Left kidney (tissue), 2 donors: Measurements from ENCODE around the gene HDAC6. TPM values are rescaled to one million over a fixed set of nuclear protein-coding genes. Genes with fewer than 3 reads are reported as not detected.
A peak's percentile ranks its signal among the peaks of the same experiment; 100 is the strongest.
"Not testable (repeated sequence)": the region's sequence is repeated elsewhere in the genome, so short reads cannot be mapped to it uniquely, and the experiment has no call there.

ENCODE experiments used
- DNase-seq: peaks from one replicate; pipeline ENCODE4 v3.0.0-alpha.2; 2013
- polyA plus RNA-seq: library from polyadenylated mRNA; unstranded; fragments of 120-200 nt; gene quantifications from one replicate; pipeline ENCODE4 v1.2.1, GENCODE V29; 2013; ENCODE audit not compliant: insufficient read length

Gene HDAC6
- polyA plus RNA-seq, 1 donor, result 206 TPM

DNA sequence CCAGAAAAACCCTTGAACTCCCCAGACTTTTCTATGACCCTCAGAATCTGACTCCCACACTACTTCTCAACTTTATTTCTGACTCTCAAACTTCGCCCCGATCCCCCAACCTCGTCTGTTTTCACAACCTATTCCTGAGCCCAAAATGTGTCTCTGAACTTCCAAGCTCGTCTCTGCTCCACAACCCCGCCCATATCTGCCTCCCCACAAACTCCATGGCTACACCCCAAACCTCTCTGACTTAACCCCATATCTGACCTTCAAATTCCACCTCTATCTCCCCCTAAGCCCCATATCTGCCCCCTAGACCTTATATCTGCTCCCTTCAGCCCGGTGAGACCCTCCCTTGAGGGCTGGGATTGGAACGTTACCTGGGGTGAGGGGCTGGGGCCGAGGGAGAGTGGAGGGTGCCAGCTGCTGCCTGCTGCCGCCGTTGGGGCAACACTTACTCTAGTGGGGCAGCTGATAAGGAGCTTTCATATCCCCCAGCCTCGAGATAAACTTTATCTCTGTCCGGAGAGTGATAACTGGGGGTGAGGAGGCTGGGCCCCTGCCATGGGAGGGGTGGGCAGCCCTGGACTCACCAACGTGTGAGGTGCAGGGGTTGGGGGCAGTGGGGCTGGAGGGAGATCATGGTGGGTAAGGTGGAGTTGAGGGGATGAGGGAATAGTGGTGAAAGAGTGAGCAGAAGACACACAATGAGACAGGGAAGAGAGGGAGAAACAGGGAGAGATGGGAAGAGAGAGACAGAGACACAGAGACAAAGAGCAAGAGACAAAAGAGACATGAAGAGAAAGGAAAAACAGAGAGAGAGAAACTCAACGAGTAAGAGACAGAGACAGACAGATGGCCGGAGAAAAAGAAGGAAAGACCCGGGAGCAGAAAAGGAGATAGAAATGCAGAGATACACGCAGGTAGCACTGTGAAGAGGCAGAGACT lies 14.1 kb upstream of the HDAC6 start:
- no peak for DNase-seq

DNA sequence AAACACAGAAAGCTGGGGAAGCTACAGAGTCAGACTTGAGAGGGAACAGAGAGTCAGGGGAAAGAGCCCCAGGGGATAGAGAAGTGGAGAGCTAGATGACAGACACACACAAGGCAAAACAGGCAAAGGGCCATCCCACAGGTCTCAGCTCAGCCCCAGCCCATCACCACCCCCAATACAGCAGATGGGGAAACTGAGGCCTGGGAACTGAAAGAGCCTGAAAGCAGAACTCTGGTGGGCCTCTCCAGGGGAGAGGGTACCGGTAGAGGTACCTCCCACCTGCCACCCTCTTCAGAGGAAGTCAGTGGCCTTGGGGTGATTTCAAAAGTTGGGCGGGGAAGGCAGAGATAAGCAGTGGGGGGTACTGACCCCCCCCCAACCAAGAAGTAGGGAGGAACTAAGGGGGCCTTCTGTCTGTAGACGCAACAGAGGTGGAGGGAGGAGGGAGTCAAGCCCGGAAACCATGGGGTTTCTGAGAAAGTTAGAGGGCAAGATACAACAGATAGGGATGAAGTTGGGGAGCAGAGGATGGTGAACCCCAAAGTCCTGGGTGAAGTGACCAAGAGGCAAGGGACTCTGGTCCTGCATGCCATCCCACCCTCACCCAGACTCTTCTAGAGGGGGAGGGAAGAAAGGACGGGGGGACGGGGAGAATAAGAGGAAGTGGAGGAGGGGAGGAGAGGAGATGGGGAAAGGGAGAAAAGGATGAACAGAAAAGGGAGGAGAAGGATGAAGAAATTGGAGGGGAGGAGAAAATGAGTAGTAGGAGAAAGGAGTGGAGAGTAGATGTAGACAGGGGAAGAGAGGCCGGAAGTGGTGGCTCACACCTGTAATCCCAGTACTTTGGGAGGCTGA lies 12.3 kb upstream of the HDAC6 start:
- DNase-seq, result no peak

DNA sequence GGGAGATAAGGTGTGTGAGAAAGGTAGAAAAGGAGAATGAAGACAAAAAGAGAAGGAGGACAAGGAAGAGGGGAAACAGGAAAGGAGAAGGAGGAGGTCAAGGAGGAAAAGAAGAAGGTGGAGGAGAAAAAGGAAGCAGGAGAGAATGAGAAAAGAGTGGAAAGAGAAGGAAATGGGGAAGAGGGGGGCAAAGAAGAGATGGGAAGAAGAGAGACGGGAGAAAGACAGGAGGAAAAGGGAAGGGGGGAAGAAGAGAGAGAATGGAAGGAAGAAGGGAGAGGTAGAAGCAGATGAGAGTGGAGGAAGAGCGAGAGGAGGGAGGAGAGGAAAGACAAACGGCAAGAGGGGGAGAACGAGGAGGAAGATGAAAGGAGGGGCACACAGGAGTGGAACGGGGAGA lies 11.4 kb upstream of the HDAC6 start:
- DNase-seq, result no peak

DNA sequence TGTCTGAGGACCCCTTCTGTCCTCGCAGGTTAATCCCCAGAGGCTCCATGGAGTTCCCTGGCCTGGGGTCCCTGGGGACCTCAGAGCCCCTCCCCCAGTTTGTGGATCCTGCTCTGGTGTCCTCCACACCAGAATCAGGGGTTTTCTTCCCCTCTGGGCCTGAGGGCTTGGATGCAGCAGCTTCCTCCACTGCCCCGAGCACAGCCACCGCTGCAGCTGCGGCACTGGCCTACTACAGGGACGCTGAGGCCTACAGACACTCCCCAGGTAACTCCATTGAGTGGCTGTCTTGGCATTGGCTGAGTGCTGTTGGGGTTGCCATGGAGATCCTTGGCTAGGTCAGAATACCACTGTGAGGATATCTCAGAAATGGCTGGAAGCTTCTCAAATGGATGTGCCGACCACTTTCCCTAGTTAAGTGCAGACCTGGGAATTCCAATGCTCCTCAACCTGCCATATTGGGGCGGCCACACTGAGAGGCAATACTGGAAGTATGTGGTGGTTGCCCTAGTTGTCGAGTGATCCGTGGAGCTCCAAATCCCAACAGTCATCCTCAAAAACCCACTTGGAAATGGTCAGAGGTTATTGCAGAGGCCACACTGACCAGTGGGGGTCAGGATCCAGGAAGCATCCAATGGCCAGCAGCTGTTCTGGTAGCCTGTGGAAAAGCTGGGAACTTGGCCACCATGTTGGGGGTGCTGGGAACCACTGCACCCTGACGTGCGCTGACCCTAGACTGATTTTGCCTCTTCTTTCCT lies 10.6 kb upstream of the HDAC6 start:
- DNase-seq, result no peak

DNA sequence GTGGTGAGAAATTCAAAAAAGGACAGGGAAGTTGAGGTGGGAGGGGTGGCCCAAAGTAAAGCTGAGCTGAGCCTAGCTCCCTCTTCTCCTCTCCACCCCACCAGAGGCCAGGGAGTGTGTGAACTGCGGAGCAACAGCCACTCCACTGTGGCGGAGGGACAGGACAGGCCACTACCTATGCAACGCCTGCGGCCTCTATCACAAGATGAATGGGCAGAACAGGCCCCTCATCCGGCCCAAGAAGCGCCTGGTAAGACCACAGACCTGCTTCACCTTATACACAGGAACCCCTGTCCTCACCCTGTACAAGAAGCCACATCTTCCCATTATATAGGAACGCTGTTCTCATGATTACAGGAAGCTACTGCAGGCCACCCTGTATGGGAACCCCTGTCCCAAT lies 9.6 kb upstream of the HDAC6 start:
- DNase-seq, result no peak

DNA sequence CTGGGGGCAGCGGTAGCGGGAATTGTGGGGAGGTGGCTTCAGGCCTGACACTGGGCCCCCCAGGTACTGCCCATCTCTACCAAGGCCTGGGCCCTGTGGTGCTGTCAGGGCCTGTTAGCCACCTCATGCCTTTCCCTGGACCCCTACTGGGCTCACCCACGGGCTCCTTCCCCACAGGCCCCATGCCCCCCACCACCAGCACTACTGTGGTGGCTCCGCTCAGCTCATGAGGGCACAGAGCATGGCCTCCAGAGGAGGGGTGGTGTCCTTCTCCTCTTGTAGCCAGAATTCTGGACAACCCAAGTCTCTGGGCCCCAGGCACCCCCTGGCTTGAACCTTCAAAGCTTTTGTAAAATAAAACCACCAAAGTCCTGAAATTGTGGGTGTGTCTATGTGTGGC lies 7.9 kb upstream of the HDAC6 start:
- DNase-seq, result no peak

DNA sequence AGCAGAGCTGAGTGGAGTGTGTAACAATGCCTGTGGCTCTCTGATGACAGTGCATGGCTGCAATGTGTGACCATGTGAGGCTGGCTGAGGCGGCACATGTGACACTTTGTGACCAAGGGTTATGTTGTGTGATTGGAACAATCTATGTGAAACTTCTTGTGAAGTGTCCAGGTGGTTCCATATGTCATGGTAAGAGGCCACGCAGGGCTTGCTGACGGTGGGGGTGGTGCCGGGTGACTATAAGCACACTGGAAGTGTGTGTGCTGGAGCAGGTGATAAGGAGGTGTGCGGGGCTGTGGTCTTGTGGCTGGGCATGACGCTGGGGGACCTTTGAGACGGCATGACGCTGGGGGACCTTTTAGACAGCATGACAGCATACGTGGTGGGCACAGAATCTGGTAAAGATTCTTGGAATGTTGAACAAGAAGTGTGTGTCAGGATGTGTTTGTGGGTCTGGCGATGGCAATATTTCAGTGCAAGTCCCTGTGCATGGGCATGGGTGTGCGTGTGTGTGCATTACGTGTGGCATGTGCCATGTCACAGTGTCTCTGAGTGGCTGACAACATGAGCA lies 7.4 kb upstream of the HDAC6 start:
- no peak for DNase-seq

DNA sequence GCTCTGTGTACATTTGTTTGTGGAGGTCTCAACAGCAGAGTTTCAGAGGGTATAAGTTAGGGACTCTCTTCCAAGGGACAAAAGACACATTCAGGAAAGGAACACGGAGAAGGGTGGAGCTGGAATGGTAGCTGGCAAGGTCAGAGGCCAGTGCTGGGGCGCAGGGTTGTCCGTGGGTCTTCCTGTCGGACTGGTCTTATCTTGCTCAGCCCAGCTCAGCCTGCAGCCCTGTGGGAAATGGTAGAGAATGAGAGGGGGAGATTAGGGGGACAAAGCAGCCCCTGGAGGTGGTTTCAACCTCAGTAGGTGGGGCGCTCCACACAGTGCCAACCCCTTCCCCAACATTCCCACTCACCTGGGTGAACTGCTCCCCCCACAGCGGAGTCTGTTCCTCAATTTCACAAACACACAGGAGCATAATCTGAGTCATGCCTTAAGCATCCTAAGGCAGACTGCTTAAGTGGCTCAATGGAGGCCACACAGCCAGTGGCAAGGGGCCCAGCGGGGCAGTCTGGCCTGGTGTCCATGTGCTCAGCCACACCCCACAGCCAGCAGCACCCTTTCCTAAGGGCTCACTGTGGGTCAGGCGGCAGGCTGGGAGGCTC lies 6.9 kb upstream of the HDAC6 start:
- no peak for DNase-seq

DNA sequence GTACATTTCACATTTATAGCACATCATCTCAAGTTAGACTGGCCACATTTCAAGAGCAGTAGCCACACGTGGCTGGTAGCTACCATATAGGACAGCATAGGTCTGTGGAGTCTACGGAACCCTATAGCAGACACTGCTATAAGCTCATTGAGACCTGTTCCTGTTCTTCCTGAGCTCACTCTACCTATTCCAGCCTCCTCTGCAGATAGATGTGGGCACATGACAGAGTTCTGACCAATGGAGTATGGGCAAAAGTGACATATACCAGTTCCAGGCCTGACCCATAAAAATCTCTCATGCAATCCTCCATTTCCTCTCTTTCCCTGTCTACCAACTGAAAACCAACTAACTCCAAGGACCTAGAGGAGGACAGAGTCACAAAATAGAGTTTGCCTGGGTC lies 3.5 kb upstream of the HDAC6 start:
- DNase-seq, result no peak

DNA sequence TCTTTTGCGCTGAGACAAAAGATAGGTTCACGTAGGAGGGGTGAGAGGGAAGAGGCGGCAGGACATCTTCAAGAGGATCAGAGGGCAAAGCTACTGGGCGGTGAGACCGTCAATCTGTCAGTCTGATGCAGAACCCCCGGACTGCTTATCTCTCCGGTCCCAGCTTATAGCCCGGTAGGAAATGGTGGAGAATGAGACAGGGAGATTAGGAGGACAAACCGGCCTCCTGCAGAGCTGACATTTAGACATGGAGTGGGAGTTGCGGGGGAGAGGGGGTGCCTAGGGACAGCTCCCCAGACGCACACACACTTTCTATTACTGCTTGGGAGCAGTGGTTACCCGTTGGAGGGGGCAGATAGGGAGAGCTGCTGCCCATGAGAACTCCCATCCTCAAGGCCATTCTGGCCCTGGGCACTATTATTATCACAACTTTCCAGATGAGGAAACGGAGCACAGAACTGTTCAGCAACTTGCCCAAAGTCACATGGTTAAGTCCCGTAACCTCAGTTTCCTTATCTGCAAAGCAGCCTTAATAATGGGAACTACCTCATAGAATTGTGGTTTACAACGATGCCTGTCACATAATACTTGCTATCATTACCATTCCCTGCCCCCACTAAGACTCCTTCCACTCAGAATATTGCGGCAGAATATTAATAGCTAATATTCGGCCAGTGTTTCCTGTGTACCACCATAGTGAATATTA lies 1.1 kb upstream of the HDAC6 start:
- no peak for DNase-seq

DNA sequence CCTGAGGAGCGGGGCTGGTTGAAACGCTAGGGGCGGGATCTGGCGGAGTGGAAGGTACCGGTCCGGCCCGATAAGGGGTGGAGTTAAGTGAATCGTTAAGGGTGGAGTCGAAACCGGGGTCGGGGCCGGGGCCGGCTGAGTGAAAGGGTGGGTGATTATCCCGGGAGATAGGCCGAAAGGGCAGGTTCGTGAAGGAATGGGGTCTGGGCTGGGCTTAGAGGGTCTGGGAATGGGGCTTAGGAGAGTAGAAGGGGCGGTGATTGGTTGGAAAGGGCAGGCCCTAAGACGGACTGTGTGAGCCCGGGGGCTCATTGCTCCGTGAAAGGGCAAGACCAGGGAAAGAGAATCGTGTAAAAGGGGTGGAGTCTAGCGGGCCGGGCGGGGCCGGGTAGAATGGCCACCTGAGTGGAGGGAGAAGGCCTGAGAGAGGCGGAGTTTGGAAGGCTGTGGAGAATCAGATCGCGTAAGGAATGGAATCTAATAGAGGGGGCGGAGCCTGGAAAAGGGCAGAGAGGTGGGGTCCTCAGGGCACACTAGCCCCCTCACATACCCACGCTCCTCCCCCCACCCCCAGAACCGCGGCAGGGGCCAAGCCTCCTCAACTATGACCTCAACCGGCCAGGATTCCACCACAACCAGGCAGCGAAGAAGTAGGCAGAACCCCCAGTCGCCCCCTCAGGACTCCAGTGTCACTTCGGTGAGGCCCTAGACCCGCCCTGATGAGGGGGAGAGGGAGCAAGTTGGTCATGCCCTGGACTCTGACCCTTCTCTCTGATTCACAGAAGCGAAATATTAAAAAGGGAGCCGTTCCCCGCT lies 430 bp downstream of the HDAC6 start:
- peak; percentile 75 for DNase-seq

DNA sequence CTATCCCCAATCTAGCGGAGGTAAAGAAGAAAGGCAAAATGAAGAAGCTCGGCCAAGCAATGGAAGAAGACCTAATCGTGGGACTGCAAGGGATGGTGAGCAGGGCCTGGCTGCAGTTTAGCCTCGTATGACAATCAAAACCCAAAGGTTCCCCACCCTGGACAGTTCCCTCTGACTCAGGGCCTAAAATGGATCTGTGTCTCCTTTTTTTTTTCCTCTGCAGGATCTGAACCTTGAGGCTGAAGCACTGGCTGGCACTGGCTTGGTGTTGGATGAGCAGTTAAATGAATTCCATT lies 986 bp downstream of the HDAC6 start:
- DNase-seq, result no peak

DNA sequence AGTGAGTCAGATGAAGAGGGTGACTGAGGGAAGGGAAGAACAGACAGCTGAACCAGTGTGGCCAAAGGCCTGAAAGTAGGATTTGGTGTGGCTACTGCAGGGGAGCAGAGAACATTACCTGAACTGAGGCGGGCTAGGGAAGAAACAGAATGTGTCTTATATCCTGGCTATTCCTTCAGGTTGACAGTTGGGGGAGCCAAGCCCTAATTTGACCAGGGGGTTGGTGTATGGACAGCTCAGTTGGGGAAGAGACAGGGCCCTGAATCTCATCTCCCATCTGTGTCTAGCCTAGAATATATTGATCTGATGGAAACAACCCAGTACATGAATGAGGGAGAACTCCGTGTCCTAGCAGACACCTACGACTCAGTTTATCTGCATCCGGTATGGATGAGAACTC lies 4.2 kb downstream of the HDAC6 start:
- DNase-seq, result no peak

DNA sequence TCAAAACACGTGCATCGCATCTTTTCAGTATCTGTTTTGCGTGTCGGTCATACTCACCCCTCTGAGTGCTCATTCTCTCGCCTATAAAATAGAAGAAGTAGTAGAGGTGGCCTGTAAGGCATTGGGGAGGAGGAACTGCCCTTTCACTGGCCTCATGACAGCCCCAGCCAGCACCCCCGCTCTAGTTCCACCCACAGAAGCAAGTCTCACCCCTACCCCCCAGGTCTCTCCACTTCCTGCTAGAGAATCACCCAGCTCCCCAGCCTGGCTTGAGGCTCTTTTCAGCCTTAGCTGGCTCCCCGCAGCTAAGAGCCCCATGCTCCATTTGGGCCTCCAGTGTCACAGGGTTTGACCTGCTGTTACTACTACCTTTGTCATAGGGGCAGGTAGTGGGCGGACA lies 11.8 kb downstream of the HDAC6 start:
- no peak for DNase-seq

DNA sequence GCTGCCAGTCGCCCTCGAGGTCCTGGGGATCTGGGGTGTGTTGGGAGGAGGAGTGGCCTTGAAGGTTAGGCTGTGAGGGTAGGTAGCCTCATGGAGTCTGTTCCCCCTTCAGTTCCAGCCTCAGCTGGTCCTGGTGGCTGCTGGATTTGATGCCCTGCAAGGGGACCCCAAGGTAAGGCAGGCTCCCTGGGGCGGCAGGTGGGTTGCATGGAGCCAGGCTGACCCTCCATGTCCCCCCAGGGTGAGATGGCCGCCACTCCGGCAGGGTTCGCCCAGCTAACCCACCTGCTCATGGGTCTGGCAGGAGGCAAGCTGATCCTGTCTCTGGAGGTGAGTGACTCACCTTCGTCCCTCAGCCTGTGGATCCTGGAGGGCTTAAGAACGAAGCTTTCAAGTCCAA lies 12.9 kb downstream of the HDAC6 start:
- DNase-seq, result no peak

DNA sequence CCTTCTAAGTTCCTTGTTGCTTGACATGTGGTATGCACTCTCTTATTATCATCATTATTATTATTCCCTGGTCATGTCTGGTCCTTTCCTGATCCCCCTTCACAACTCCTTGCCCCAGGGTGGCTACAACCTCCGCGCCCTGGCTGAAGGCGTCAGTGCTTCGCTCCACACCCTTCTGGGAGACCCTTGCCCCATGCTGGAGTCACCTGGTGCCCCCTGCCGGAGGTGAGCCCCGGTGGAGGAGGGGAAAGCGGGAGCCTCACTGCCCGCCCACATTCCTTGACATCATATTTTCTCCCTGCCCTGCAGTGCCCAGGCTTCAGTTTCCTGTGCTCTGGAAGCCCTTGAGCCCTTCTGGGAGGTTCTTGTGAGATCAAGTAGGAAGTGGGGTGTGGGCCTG lies 13.4 kb downstream of the HDAC6 start:
- no peak for DNase-seq

DNA sequence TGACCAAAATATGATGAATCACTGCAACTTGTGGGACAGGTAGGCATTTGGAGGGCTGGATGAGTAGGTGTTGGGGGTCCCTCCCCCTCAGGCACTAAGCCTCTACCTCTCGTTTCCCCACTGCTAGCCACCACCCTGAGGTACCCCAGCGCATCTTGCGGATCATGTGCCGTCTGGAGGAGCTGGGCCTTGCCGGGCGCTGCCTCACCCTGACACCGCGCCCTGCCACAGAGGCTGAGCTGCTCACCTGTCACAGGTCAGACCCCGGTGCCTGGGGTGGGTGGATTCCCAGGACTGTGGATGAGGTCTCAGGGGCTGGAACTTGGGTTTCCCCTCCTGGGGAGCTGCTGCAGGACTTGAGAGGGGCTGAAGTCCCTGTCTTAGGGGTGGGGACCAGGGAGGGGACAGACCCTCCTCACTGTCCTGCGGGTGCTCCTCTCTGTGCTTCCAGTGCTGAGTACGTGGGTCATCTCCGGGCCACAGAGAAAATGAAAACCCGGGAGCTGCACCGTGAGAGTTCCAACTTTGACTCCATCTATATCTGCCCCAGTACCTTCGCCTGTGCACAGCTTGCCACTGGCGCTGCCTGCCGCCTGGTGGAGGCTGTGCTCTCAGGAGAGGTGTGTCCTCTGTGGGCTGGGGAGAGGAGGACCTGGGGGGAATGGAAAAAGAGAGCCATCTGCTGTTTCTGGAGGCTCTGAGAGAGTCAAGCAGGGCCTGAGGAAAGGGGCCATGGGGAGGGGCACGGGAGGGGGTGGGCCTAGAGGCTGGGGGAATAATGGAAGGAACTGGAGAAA lies 14.3 kb downstream of the HDAC6 start:
- DNase-seq, result no peak

DNA sequence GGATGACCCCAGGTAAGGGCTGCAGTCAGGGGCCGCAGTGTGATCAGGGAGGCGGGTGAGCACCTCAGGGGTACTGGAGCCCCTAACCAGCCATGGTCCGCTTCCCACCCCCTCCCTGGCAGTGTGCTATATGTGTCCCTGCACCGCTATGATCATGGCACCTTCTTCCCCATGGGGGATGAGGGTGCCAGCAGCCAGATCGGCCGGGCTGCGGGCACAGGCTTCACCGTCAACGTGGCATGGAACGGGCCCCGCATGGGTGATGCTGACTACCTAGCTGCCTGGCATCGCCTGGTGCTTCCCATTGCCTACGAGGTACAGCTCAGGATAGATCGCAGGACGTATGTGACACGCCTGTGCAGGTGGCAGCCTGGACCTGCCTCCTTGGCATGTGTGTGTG lies 16.2 kb downstream of the HDAC6 start:
- DNase-seq, result no peak

DNA sequence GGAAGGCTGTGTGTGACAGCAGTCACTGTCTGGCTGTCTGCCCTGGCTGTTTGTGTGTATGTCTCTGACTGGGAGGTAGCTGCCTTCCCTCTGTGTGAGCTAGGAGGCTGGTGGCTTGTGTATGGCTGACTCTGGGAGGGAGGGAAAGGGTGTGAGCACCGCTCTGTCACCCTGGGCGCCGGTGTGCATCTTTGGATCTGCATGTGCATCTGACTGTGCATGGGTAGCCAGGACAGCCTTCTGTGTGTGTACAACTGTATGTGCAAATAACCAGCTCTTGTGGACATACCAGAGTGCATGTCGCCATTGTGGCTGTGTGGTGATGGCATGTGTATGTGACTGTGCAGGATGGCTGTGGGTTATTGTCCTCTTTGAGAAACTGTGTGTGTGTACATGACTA lies 17.0 kb downstream of the HDAC6 start:
- DNase-seq, result no peak

DNA sequence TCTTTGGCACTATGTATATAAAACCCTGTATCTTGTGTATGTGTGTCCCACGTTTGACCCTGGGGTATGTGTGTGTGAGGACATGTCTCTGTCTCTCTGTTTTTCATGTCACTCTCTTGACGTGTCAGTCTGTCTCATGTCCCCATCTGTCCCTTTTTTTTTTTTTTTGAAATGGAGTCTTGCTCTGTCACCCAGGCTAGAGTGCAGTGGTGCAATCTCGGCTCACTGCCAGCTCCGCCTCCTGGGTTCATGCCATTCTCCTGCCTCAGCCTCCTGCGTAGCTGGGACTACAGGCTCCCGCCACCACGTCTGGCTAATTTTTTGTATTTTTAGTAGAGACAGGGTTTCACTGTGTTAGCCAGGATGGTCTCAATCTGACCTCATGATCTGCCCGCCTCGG lies 17.5 kb downstream of the HDAC6 start:
- DNase-seq, result not testable (repeated sequence)
